Lung (tissue), 16 donors: Measurements from ENCODE around the gene NOXA1. TPM values are rescaled to one million over a fixed set of nuclear protein-coding genes. Genes with fewer than 3 reads are reported as not detected.

ENCODE experiments used
- ATAC-seq: fragments of 200-7000 bp; cut with Tn5 transposase; one replicate; pipeline ENCODE4 v1.9.1; 2020; ENCODE audit warnings: moderate number of reproducible peaks; ENCODE audit not compliant: insufficient read depth, low FRiP score
- DNase-seq, 3 donors: peaks; one replicate each; pipeline ENCODE4 v3.0.0-alpha.2; 2013 to 2017
- H3K27ac ChIP-seq, 2 donors: one replicate each; pipeline ENCODE4 v1.5.1; 2013; ENCODE audit warnings: mild to moderate bottlenecking in 2 of 2, moderate library complexity in 2 of 2, control low read depth in 1 of 2, inconsistent platforms in 1 of 2, low read depth in 1 of 2, low read length in 1 of 2
- H3K27me3 ChIP-seq, 3 donors: one replicate each; pipeline ENCODE4 v1.5.1; 2013; ENCODE audit warnings: low read length in 2 of 3; ENCODE audit not compliant: control insufficient read depth in 3 of 3, insufficient read depth in 3 of 3
- H3K36me3 ChIP-seq, 4 donors: one replicate each; pipeline ENCODE4 v1.5.1; 2013; ENCODE audit warnings: low read length in 4 of 4, mild to moderate bottlenecking in 1 of 4, moderate library complexity in 1 of 4; ENCODE audit not compliant: control insufficient read depth in 4 of 4, insufficient read depth in 4 of 4
- H3K4me1 ChIP-seq, 5 donors: one replicate each; pipeline ENCODE4 v1.5.1; 2013; ENCODE audit warnings: low read length in 5 of 5, mild to moderate bottlenecking in 2 of 5, moderate library complexity in 1 of 5; ENCODE audit not compliant: control insufficient read depth in 5 of 5, insufficient read depth in 5 of 5
- H3K4me3 ChIP-seq: one replicate; pipeline ENCODE4 v1.5.1; 2013; ENCODE audit warnings: mild to moderate bottlenecking, control low read depth, moderate library complexity
- H3K9ac ChIP-seq, 2 donors: one replicate each; pipeline ENCODE4 v1.5.1; 2013; ENCODE audit warnings: low read length in 2 of 2, control low read depth in 1 of 2; ENCODE audit not compliant: insufficient read depth in 1 of 2
- H3K9me3 ChIP-seq, 4 donors: one replicate each; pipeline ENCODE4 v1.5.1; 2013; ENCODE audit warnings: low read length in 3 of 4, mild to moderate bottlenecking in 1 of 4, moderate library complexity in 1 of 4; ENCODE audit not compliant: control insufficient read depth in 4 of 4, insufficient read depth in 3 of 4
- WGBS, 2 donors: extraction: QIAGEN DNeasy Blood & Tissue Kit; methylation state at CpG; one replicate each; pipeline ENCODE4 v1.1.7; 2013; 5-methylcytosine and 5-hydroxymethylcytosine counted together
- long read RNA-seq, 5 donors: transcript quantifications; one replicate each; lab custom pipeline, GENCODE V29; 2026
- polyA plus RNA-seq, 2 donors: library from polyadenylated mRNA; stranded (reverse); fragments of 200-250 nt; gene quantifications; one replicate each; pipeline ENCODE4 v1.2.1, GENCODE V29; 2013
- total RNA-seq, 2 donors: library from RNA; depleted of rRNA in 1 of 2; stranded (reverse); fragments of >200 nt in 1 of 2; gene quantifications; one replicate each; pipeline ENCODE4 v1.2.1, GENCODE V29; 2014 to 2021
- TF ChIP-seq, protein P1 (sequence below): IDR thresholded peaks from 2 replicates; pipeline ENCODE4 v1.5.1; 2012; ENCODE audit warnings: mild to moderate bottlenecking; ENCODE audit errors: control extremely low read depth, extremely low read depth
- donor health status: control.
- donor health status: control.
- donor health status: Bipolar disorder and iron deficiency.
- donor health status: healthy.
- donor health status: DM: yes; HTN: yes; CAD: no.

The NOXA1 gene
- total RNA-seq (10 to 100 TPM in 1 of 2 donors, 1 to 10 TPM in 1; 3.1 to 10.1 TPM), polyA plus RNA-seq (10 to 100 TPM in 1 of 2 donors, 1 to 10 TPM in 1; 2.1 to 11.7 TPM)
- long read RNA-seq, donor 1, result 0 reads
- long read RNA-seq, donor 2, result 0 reads
- long read RNA-seq, donor 3, partial matches to known transcripts, result 0 of 5 reads
- long read RNA-seq, donor 3, other reads (novel, unspliced or antisense), result 5 of 5 reads
- long read RNA-seq, donor 4, result 0 reads
- long read RNA-seq, donor 5, result 0 reads

DNA sequence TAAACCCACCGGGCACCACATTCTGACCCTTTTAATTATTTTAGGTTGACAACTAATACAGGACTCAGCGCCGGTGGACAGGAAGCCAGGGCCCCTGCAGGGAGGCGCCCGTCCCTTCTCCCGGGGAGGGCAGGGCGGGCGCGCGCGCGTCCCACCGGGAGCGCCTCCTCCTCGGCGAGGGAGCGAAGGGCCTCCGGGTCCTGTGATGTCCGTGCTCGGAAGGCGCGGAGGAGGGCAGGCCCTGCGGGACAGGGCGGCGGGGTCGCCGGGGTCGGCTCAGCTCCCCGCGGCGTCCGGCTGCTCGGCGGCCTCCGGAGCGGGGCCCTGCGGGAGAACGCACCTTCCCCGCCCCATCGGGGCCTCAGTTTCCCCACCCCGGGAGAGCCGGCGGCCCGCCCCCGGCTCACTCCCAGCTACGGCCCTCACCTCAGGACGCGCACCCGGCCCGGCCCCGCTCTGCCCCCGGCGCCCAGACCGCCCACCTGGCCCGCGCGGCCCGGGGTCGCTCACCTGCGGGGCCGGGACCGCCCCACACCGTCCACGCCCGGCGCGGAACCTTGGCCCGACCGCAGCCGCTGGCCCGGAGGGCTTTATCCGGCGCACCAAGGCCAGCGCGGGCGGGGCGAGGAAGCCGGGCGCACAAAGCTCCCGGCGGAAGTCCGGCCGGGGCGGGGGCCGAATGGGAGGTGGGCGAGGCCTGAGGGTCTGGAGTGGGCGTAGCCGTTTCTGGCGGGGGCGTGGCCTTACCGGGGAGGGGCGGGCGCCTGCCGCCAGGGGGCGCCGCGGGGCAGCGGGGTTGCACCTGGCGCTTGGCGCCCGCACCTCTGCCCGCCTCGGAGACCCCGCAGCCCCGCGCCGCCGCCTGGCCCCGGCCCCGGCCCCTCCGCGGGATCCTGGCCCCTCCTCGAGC is at the start of gene NOXA1, which contains the start of gene EXD3:
NOXA1 (plus strand) TSS at position 790 of the 910 bp plus-strand sequence. CDS start 137 bp downstream, outside the sequence.
EXD3 (minus strand) TSS at position 559 of the 910 bp plus-strand sequence. CDS start 27,805 bp downstream, outside the sequence.
- Histone ChIP-seq H3K9ac (peak within 1 kb of the TSS; percentile 43 to 56), H3K27ac (peak within 1 kb of the TSS; percentile 86 to 94), H3K27me3 (no peaks in the 10 kb centered on the region), H3K4me3 (peak within 1 kb of the TSS; percentile 89), H3K4me1 (peaks cover 0 to 13% (median 3%) of the 10 kb centered on the region in 5 donors), H3K36me3 (no peaks in the 10 kb centered on the region), H3K9me3 (no peaks in the 10 kb centered on the region)
- DNase-seq (peak; percentile 90 to 93 (median 93)), ATAC-seq (peak; percentile 96)
- TF ChIP-seq, protein P1, sequence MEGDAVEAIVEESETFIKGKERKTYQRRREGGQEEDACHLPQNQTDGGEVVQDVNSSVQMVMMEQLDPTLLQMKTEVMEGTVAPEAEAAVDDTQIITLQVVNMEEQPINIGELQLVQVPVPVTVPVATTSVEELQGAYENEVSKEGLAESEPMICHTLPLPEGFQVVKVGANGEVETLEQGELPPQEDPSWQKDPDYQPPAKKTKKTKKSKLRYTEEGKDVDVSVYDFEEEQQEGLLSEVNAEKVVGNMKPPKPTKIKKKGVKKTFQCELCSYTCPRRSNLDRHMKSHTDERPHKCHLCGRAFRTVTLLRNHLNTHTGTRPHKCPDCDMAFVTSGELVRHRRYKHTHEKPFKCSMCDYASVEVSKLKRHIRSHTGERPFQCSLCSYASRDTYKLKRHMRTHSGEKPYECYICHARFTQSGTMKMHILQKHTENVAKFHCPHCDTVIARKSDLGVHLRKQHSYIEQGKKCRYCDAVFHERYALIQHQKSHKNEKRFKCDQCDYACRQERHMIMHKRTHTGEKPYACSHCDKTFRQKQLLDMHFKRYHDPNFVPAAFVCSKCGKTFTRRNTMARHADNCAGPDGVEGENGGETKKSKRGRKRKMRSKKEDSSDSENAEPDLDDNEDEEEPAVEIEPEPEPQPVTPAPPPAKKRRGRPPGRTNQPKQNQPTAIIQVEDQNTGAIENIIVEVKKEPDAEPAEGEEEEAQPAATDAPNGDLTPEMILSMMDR, result peak; percentile 58
- WGBS, 2 donors, result 0 to 1% methylated on average over 41 to 113 of the region's 113 CpGs

DNA sequence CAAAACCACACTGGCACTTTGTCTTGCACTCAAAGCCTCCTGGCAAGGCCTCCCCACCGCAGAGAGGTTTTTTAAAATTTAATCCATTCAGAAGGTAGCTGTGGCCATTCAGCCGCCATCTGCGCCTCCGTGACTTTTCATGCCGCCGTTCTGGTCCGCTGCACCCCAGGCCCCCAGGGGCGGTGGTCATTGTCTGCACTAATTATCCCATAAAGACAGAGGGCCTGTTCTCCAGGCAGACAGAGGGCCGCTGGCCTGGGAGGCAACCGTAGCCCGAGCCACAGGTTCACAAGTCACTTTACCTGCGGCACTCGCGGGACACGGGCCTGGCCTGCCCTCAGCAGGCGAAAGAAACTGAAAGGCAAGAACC is 49.6 kb upstream of the NOXA1 start:
- WGBS, 2 donors, result 95% methylated on average over 16 of the region's 16 CpGs
- TF ChIP-seq, protein P1, result no peak
- Histone ChIP-seq H3K36me3 (peaks cover 0 to 14% (median 0%) of the 10 kb centered on the region in 4 donors), H3K27me3 (no peaks in the 10 kb centered on the region), H3K4me3 (no peak overlapping the region), H3K4me1 (peaks cover 0 to 8% (median 0%) of the 10 kb centered on the region in 5 donors), H3K27ac (no peak overlapping the region), H3K9me3 (no peaks in the 10 kb centered on the region), H3K9ac (no peak overlapping the region)
- ATAC-seq, result no peak
- no peak for DNase-seq

- Histone ChIP-seq H3K27ac (no peak overlapping the region), H3K9me3 (no peaks in the 10 kb centered on the region), H3K4me1 (peaks cover 0 to 8% (median 0%) of the 10 kb centered on the region in 5 donors), H3K36me3 (peaks cover 0 to 15% (median 0%) of the 10 kb centered on the region in 4 donors), H3K4me3 (no peak overlapping the region), H3K9ac (no peak overlapping the region), H3K27me3 (no peaks in the 10 kb centered on the region)
- no peak for ATAC-seq
- DNase-seq, result no peak
- TF ChIP-seq, protein P1, result no peak
- WGBS, 2 donors, result 95 to 97% methylated on average over 37 of the region's 37 CpGs
These were observed 48.9 kb upstream of the NOXA1 start for GRCh38 chr9:137374131-137374845.
